Natural killer cell (primary cell): ENCODE data around the gene VAV3. TPM values are rescaled to one million over a fixed set of nuclear protein-coding genes. Genes with fewer than 3 reads are reported as not detected.

ENCODE experiments used
- ATAC-seq, 3 donors: fragments of 150-1000 bp in 2 of 3; fragments of 200-7000 bp in 1 of 3; cut with Tn5 transposase; 1 replicate in 1 of 3; 2 replicates in 2 of 3; pipeline ENCODE4 v1.10.0; 2021; ENCODE audit warnings: mild to moderate bottlenecking in 2 of 3, moderate library complexity in 2 of 3
- DNase-seq, 2 donors: peaks; one replicate each; pipeline versions ENCODE4 v3.0.0 to v3.0.0-alpha.2; 2013 to 2021; ENCODE audit warnings: mixed read lengths in 1 of 2
- H3K27ac ChIP-seq: one replicate; pipeline ENCODE4 v1.5.1; 2013; ENCODE audit warnings: mild to moderate bottlenecking, low read length
- H3K27me3 ChIP-seq: one replicate; pipeline ENCODE4 v1.6.1; 2013; ENCODE audit warnings: low read length; ENCODE audit not compliant: control insufficient read depth, insufficient read depth
- H3K36me3 ChIP-seq: one replicate; pipeline ENCODE4 v1.6.1; 2013; ENCODE audit warnings: low read length; ENCODE audit not compliant: control insufficient read depth, insufficient read depth
- H3K4me1 ChIP-seq: one replicate; pipeline ENCODE4 v1.6.1; 2013; ENCODE audit warnings: low read length; ENCODE audit not compliant: control insufficient read depth, insufficient read depth
- H3K4me3 ChIP-seq: one replicate; pipeline ENCODE4 v1.5.1; 2013; ENCODE audit warnings: low read length
- H3K9me3 ChIP-seq: one replicate; pipeline ENCODE4 v1.6.1; 2013; ENCODE audit warnings: low read length; ENCODE audit not compliant: control insufficient read depth, insufficient read depth
- H3K27ac Mint-ChIP-seq, 2 donors: one replicate each; pipeline ENCODE4 v1.8.0; 2022; ENCODE audit warnings: mild to moderate bottlenecking in 2 of 2, mixed read lengths in 2 of 2, moderate library complexity in 1 of 2
- H3K27me3 Mint-ChIP-seq, 2 donors: one replicate each; pipeline ENCODE4 v1.8.0; 2022; ENCODE audit warnings: low read depth in 2 of 2, mixed read lengths in 2 of 2
- H3K36me3 Mint-ChIP-seq: one replicate; pipeline ENCODE4 v1.8.0; 2022; ENCODE audit warnings: mixed read lengths
- H3K4me1 Mint-ChIP-seq, 2 donors: one replicate each; pipeline ENCODE4 v1.8.0; 2022; ENCODE audit warnings: mixed read lengths in 2 of 2
- H3K4me3 Mint-ChIP-seq: one replicate; pipeline ENCODE4 v1.8.0; 2022; ENCODE audit warnings: mild to moderate bottlenecking, moderate library complexity, mixed read lengths
- H3K9me3 Mint-ChIP-seq, 2 donors: one replicate each; pipeline ENCODE4 v1.8.0; 2022; ENCODE audit warnings: mixed read lengths in 2 of 2
- WGBS: methylation state at CpG from one replicate; pipeline ENCODE4 v1.1.7; 2013; ENCODE audit warnings: missing lambda C conversion rate; ENCODE audit not compliant: insufficient coverage; 5-methylcytosine and 5-hydroxymethylcytosine counted together
- intact Hi-C: fragments of 100-400 bp; cut with micrococcal nuclease; formaldehyde crosslinking; loops from one replicate; pipeline ENCODE4 v1.14.2; 2022
- total RNA-seq, 4 donors: library from RNA; stranded (reverse); fragments of 120-200 nt in 1 of 4; gene quantifications; one replicate each; pipeline versions ENCODE4 v1.2.3 to v1.2.4, GENCODE V29; 2013 to 2022
- TF ChIP-seq, protein P1 (sequence below): fragments of 200-600 bp; IDR thresholded peaks from one replicate; pipeline ENCODE4 v1.8.0; 2022; ENCODE audit warnings: antibody characterized with exemption

The VAV3 gene
- total RNA-seq, 3 donors from 2014 or later (not counting 1 experiment from before 2014, with no cell fraction given): 95.8 to 101 (median 96.6) TPM

DNA sequence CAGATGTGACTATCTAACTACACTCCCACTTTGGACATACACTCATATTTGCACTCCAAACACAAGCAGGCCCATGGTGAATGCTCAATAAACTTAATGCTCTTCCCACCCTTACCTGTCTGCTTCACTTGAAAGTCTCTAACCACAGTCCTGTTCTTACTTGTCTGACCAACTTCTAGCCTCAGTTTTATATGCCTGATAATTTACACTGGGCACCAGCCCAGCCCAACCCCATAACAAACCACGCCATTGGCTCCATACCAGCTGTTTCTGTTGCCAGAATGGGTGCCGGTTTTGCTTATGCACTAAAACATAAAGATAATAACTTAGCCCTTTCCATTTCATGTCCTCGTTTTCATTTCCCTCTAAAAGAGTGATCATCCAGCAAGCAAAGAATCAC, 428.7 kb downstream of the VAV3 start:
- intact Hi-C loops: no loop called here
- WGBS: 55% methylated on average over 3 of the region's 3 CpGs
- no peak for ATAC-seq

DNA sequence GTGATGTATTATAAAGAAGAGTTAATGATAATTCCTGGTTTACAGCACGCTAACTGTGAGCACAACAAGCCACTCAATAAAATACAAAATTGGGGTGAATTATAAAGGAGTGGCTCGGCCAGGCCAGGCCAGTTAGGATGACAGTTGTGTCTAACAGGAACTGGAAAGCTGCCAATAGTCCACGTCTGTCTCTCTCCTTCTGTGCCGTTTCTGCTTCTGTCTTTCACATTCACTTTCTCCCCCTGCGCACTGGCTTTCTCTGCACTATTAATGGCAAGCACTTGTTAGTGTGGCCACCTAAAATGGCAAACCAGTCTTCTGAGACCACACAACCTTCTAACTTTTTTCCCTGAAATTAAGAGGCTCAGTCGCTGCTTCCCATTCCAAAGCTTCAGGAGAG, 429.9 kb downstream of the VAV3 start:
- H3K4me1 ChIP-seq: no peaks in the 10 kb centered on the region
- no peaks in the 10 kb centered on the region for H3K4me1 Mint-ChIP-seq
- H3K4me3 Mint-ChIP-seq: no peak overlapping the region
- peaks cover 11 to 14% of the 10 kb centered on the region in 2 donors for H3K27me3 Mint-ChIP-seq
- H3K27me3 ChIP-seq: no peaks in the 10 kb centered on the region
- no peak for ATAC-seq
- TF ChIP-seq, protein P1, sequence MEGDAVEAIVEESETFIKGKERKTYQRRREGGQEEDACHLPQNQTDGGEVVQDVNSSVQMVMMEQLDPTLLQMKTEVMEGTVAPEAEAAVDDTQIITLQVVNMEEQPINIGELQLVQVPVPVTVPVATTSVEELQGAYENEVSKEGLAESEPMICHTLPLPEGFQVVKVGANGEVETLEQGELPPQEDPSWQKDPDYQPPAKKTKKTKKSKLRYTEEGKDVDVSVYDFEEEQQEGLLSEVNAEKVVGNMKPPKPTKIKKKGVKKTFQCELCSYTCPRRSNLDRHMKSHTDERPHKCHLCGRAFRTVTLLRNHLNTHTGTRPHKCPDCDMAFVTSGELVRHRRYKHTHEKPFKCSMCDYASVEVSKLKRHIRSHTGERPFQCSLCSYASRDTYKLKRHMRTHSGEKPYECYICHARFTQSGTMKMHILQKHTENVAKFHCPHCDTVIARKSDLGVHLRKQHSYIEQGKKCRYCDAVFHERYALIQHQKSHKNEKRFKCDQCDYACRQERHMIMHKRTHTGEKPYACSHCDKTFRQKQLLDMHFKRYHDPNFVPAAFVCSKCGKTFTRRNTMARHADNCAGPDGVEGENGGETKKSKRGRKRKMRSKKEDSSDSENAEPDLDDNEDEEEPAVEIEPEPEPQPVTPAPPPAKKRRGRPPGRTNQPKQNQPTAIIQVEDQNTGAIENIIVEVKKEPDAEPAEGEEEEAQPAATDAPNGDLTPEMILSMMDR: no peak
- intact Hi-C loops: no loop called here
- 61% methylated on average over 4 of the region's 6 CpGs for WGBS
- no peak for DNase-seq
- H3K9me3 ChIP-seq: no peaks in the 10 kb centered on the region
- no peaks in the 10 kb centered on the region for H3K9me3 Mint-ChIP-seq
- no peaks in the 10 kb centered on the region for H3K36me3 ChIP-seq
- no peak overlapping the region for H3K27ac Mint-ChIP-seq
- no peaks in the 10 kb centered on the region for H3K36me3 Mint-ChIP-seq
- H3K4me3 ChIP-seq: no peak overlapping the region
- H3K27ac ChIP-seq: no peak overlapping the region

More for the DNA sequence above, 428.7 kb downstream of the VAV3 start:
- Histone ChIP-seq H3K4me1 (no peaks in the 10 kb centered on the region), H3K27me3 (no peaks in the 10 kb centered on the region), H3K27ac (no peak overlapping the region), H3K36me3 (no peaks in the 10 kb centered on the region), H3K9me3 (no peaks in the 10 kb centered on the region), H3K4me3 (no peak overlapping the region)
- H3K4me3 Mint-ChIP-seq: no peak overlapping the region
- no peaks in the 10 kb centered on the region for H3K4me1 Mint-ChIP-seq
- H3K27ac Mint-ChIP-seq: no peak overlapping the region
- peaks cover 13 to 23% of the 10 kb centered on the region in 2 donors for H3K27me3 Mint-ChIP-seq
- TF ChIP-seq, protein P1: no peak
- H3K9me3 Mint-ChIP-seq: no peaks in the 10 kb centered on the region
- DNase-seq: no peak
- H3K36me3 Mint-ChIP-seq: no peaks in the 10 kb centered on the region

DNA sequence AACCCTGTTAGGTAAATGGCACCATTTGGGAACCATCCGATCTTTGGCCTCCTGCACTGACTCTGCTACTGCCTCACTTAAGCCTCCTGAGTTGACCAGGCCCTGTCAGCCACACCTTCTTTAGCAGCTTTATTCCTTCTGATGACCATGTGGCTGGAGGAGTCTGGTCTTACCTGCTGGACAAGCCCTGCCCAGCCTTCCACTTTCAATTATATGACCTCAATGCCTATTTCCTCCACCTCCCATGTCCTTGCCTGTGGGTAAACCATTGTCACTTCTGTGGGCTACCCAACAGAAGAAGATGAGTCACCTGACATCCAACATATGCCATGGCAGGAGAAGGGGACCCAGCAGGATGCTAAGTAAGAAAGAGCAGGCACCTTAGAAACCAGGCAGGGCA, 430.3 kb downstream of the VAV3 start:
- no peaks in the 10 kb centered on the region for H3K27me3 ChIP-seq
- no peaks in the 10 kb centered on the region for H3K9me3 Mint-ChIP-seq
- ATAC-seq: no peak

DNA sequence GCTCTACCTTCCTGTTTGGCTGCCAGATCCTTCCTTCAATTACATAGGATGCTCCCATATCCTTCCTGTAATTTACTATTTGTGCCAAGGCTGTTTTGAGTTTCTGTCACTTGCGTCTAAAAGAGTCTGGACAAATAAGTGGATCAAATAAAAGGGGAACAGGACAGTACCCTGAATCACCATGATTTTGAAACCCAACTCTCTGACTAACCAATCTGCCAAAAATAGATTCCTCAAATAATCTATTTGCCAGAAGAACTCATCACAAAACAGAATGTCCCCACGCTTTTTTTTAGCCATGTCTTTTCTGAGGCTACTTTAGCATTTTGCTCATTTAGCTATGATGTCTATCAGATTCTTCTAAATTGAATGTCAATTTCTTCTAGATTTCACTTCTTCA, 431.5 kb downstream of the VAV3 start:
- H3K9me3 ChIP-seq: no peaks in the 10 kb centered on the region
- H3K4me1 Mint-ChIP-seq: no peaks in the 10 kb centered on the region
- no peak overlapping the region for H3K27ac Mint-ChIP-seq
- peaks cover 8% of the 10 kb centered on the region in 2 donors for H3K27me3 Mint-ChIP-seq
- no peak for DNase-seq
- H3K36me3 ChIP-seq: no peaks in the 10 kb centered on the region
- WGBS: 81% methylated on average over 2 of the region's 2 CpGs
- no peaks in the 10 kb centered on the region for H3K27me3 ChIP-seq
- no peaks in the 10 kb centered on the region for H3K36me3 Mint-ChIP-seq
- intact Hi-C loops: no loop called here
- no peak overlapping the region for H3K4me3 ChIP-seq
- H3K4me1 ChIP-seq: no peaks in the 10 kb centered on the region
- H3K9me3 Mint-ChIP-seq: no peaks in the 10 kb centered on the region
- no peak for ATAC-seq
- no peak overlapping the region for H3K4me3 Mint-ChIP-seq
- TF ChIP-seq, protein P1: no peak
- H3K27ac ChIP-seq: no peak overlapping the region

More for the DNA sequence above, 430.3 kb downstream of the VAV3 start:
- H3K36me3 ChIP-seq: no peaks in the 10 kb centered on the region
- H3K27ac ChIP-seq: no peak overlapping the region
- TF ChIP-seq, protein P1: no peak
- Mint-ChIP-seq H3K4me1 (no peaks in the 10 kb centered on the region), H3K27ac (no peak overlapping the region), H3K27me3 (peaks cover 14% of the 10 kb centered on the region in 2 donors), H3K36me3 (no peaks in the 10 kb centered on the region), H3K4me3 (no peak overlapping the region)
- H3K4me3 ChIP-seq: no peak overlapping the region
- WGBS: 100% methylated on average over 1 of the region's 1 CpG
- no peak for DNase-seq
- intact Hi-C loops: no loop called here
- no peaks in the 10 kb centered on the region for H3K4me1 ChIP-seq
- H3K9me3 ChIP-seq: no peaks in the 10 kb centered on the region
